ENCODE measurements around the gene IFNLR1.

The IFNLR1 gene

DNA sequence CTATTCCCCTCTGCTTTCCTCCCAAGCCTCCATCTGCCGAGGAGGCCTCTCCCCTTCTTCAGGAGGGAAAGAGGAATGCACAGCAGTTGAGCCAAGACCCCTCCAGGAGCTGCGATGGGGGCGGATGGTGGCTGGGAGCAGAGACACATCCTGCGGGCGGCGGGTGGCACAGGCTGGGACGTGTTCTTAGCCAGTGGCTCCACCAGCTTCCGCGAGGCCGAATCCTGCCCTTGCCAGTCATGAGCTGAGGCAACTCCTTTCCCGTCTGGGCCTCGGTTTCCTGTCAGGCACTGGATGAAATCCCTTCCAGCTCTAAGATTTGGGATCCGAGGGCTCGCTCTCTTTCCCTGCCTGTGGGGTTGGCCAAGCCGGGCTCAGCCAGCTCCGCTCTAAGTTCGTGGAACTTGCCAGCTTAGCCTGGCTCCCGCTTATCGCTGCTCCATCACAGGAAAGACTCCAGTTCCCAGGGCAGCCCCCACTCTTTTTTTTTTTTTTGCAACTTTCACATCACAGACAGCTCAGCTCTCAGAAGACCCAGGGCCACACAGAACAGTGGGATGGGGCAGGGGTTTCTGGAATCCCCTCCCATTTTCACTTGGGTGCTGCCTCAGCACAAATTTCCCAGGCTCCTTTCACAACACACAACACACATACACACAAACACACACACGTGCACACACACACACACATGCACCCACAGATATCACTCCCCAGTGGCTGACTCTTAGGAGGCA lies 75.7 kb downstream of the IFNLR1 start:
- Histone ChIP-seq H3K27me3 (ENCODE audit: control insufficient read depth in 1 of 2, insufficient read depth in 2 of 2, low read length in 2 of 2) (peaks cover 0 to under 1% of the 10 kb centered on the region in 2 donors), H3K9me3 (ENCODE audit: control insufficient read depth in 2 of 2, low read length in 2 of 2) (no peaks in the 10 kb centered on the region), H3K27ac (ENCODE audit: low read length) (no peak overlapping the region), H3K9ac (ENCODE audit: low read length in 2 of 2) (no peak overlapping the region), H3K36me3 (ENCODE audit: control insufficient read depth in 2 of 2, insufficient read depth in 2 of 2, low read length in 2 of 2) (no peaks in the 10 kb centered on the region), H3K4me1 (ENCODE audit: control insufficient read depth, insufficient read depth, low read length) (peaks cover 8% of the 10 kb centered on the region), H3K4me3 (ENCODE audit: low read length in 2 of 2) (no peak overlapping the region)

DNA sequence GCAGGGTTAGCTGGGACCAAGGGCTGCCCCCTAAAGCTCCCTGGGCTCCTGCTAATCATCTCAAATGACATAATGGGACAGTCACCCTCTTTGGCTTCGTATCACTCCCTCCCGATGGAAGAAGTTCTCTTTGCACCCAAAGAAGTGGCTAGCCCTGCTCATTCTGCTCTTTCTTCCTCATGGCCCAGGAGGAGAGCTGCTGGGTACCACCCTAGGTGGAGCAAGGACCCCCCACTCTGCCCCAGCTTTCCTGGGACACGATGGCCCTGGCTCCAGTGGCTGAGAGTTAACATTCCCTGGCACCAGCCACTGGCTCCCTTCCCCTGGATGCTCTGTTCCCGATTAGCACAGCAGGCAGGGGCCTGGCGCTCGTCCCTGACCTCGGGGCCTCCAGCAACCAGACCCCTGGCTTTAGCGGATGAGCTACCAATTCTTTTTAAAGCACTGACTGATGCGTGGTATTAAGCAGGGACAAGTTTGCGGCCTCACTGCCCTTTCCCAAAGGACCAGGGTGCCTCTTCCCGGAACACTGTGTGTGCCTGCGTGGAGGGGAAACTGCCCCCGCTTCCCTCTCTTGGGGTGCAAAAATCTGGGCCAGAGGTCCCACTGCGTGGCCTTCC lies 76.3 kb downstream of the IFNLR1 start:
- no peak overlapping the region for H3K4me3 ChIP-seq (ENCODE audit: low read length in 2 of 2)
- H3K4me1 ChIP-seq (ENCODE audit: control insufficient read depth, insufficient read depth, low read length): peaks cover 8% of the 10 kb centered on the region
- no peak overlapping the region for H3K9ac ChIP-seq (ENCODE audit: low read length in 2 of 2)
- no peaks in the 10 kb centered on the region for H3K27me3 ChIP-seq (ENCODE audit: control insufficient read depth in 1 of 2, insufficient read depth in 2 of 2, low read length in 2 of 2)
- no peaks in the 10 kb centered on the region for H3K9me3 ChIP-seq (ENCODE audit: control insufficient read depth in 2 of 2, low read length in 2 of 2)
- no peaks in the 10 kb centered on the region for H3K36me3 ChIP-seq (ENCODE audit: control insufficient read depth in 2 of 2, insufficient read depth in 2 of 2, low read length in 2 of 2)
- no peak overlapping the region for H3K27ac ChIP-seq (ENCODE audit: low read length)

DNA sequence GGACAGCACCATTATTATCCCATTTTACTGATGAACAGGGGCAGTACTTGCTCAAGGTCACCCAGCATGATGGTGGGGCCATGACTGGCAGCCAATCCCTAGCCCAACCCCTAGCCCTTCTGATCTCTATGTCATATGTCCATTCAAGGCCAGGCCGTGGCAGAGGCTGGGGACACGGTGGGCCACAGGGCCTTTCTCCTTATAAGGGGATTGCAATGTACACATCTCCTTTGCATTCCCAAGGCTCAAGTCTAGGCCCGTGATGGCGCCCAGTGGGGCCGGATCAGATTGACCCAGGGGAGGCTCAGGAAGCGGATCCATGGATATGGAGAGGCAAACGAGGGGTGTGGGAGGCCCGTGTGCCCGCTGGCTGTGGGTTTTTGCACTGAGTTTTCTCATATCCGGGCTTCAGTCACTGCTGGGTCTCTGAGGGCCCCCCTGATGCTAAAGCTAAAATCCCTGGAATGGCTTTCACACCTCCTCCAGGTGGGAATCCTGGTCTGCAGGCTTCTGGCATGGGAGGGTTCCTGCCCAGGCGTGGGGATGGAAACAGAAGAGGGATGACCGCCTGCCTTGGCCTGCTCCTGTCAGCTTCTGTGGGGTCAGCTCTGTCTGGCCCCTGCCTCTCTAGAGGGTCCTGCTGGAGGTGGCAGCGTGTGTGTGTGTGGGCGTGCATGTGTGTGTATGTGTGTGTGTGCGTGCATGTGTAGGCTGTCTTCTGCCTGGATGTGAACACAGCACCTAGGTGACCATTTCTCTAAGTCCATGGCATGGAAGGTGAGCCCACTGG lies 77.2 kb downstream of the IFNLR1 start:
- no peak overlapping the region for H3K9ac ChIP-seq (ENCODE audit: low read length in 2 of 2)
- peaks cover 8% of the 10 kb centered on the region for H3K4me1 ChIP-seq (ENCODE audit: control insufficient read depth, insufficient read depth, low read length)
- no peaks in the 10 kb centered on the region for H3K36me3 ChIP-seq (ENCODE audit: control insufficient read depth in 2 of 2, insufficient read depth in 2 of 2, low read length in 2 of 2)
- no peak overlapping the region for H3K27ac ChIP-seq (ENCODE audit: low read length)
- H3K4me3 ChIP-seq (ENCODE audit: low read length in 2 of 2): no peak overlapping the region
- no peaks in the 10 kb centered on the region for H3K27me3 ChIP-seq (ENCODE audit: control insufficient read depth in 1 of 2, insufficient read depth in 2 of 2, low read length in 2 of 2)
- H3K9me3 ChIP-seq (ENCODE audit: control insufficient read depth in 2 of 2, low read length in 2 of 2): no peaks in the 10 kb centered on the region

DNA sequence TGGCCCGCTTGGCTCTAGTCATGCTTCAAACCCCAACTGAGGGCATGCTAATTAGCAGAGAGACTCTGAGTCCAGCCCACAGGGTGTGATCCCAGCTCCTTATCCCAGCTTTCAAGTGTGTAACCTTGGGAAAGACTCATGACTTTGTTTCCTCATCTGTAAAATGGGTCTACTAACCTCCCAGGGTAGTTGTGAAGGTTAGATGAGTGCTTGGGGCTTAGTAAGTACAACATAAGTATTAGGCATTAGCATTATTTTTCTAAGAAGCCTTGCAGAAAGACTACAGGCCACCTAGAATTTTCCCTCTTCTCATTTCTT lies 78.0 kb downstream of the IFNLR1 start:
- no peak overlapping the region for H3K9ac ChIP-seq (ENCODE audit: low read length in 2 of 2)
- H3K4me1 ChIP-seq (ENCODE audit: control insufficient read depth, insufficient read depth, low read length): peaks cover 8% of the 10 kb centered on the region
- H3K4me3 ChIP-seq (ENCODE audit: low read length in 2 of 2): no peak overlapping the region
- H3K27ac ChIP-seq (ENCODE audit: low read length): no peak overlapping the region
- no peaks in the 10 kb centered on the region for H3K9me3 ChIP-seq (ENCODE audit: control insufficient read depth in 2 of 2, low read length in 2 of 2)
- no peaks in the 10 kb centered on the region for H3K36me3 ChIP-seq (ENCODE audit: control insufficient read depth in 2 of 2, insufficient read depth in 2 of 2, low read length in 2 of 2)
- H3K27me3 ChIP-seq (ENCODE audit: control insufficient read depth in 1 of 2, insufficient read depth in 2 of 2, low read length in 2 of 2): no peaks in the 10 kb centered on the region

DNA sequence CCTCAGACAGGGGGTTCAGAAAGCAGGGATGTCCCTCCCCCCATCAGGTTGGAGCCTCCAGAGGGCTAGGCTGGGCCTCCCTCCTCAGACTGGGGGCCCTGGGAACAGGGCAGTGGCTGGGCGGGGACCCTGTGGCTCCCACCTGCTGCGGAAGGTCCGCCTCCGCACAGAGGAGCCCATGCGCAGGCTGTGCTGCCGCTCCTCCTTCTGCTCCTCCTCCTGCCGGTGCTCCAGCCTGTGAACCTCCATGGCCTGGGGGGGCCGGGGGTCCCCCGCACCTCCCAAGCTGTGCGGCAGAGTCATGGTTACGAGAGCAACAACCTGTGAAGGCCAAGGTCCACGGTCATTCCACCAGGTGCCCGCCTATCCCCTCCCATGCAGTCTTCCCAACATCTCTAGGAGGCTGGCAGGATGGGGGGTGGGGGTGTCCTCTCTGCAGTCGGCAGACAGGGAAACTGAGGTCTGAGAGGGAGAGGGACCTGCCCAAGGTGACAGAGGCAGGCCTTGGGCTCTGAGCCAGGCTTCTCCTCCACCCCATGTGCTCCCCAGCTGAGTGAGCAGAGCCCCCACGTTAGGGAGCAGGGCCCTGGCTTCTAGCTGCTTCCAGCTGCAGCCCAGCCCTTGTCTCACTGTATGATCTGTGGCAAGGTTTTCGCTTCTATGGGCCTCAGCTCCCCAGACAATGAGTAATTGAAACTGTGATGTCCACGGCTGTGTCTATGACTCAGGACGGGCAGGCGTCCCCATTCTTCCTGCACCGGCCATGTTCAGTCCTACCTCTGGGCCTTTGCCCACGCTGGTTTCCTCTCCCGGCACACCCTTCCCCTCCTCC lies 78.5 kb downstream of the IFNLR1 start:
- Histone ChIP-seq H3K36me3 (ENCODE audit: control insufficient read depth in 2 of 2, insufficient read depth in 2 of 2, low read length in 2 of 2) (no peaks in the 10 kb centered on the region), H3K4me3 (ENCODE audit: low read length in 2 of 2) (no peak overlapping the region), H3K27ac (ENCODE audit: low read length) (no peak overlapping the region), H3K27me3 (ENCODE audit: control insufficient read depth in 1 of 2, insufficient read depth in 2 of 2, low read length in 2 of 2) (no peaks in the 10 kb centered on the region), H3K4me1 (ENCODE audit: control insufficient read depth, insufficient read depth, low read length) (peaks cover 8% of the 10 kb centered on the region), H3K9ac (ENCODE audit: low read length in 2 of 2) (no peak overlapping the region), H3K9me3 (ENCODE audit: control insufficient read depth in 2 of 2, low read length in 2 of 2) (no peaks in the 10 kb centered on the region)

DNA sequence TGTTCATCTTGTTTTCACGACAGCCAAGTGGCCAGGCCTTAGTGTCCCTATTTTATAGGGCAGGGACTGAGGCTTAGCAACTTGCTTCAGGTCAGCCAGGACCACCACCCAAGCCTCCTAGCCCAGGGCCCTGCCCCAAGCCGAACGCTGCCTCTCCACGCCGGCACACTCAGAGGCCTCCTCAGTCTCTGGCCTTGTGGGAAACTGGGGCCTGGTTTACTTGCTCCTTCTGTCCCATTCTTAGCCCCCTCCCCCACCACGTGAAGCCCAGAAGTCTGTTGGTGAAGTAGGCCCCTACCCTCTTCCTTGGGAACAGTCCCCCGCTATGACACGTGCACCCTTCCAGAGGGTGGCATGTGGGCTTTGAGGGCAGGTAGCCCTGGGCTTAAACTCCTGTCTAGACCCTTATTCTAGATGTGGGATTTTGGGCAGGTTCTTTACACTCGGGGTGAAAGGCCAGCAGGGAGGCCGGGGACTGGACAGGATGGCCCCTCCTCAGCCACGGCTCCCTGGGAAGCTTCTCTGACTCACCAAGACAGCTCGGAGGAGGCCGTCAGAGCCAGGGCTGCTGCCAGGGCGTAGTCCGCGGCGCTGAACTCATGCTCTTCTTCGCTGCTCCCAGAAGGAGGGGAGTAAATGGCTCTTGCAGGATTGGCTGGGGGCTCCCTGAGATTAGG lies 79.5 kb downstream of the IFNLR1 start:
- no peaks in the 10 kb centered on the region for H3K36me3 ChIP-seq (ENCODE audit: control insufficient read depth in 2 of 2, insufficient read depth in 2 of 2, low read length in 2 of 2)
- H3K27me3 ChIP-seq (ENCODE audit: control insufficient read depth in 1 of 2, insufficient read depth in 2 of 2, low read length in 2 of 2): no peaks in the 10 kb centered on the region
- H3K9me3 ChIP-seq (ENCODE audit: control insufficient read depth in 2 of 2, low read length in 2 of 2): no peaks in the 10 kb centered on the region
- H3K4me3 ChIP-seq (ENCODE audit: low read length in 2 of 2): no peak overlapping the region
- H3K4me1 ChIP-seq (ENCODE audit: control insufficient read depth, insufficient read depth, low read length): peaks cover 16% of the 10 kb centered on the region
- no peak overlapping the region for H3K27ac ChIP-seq (ENCODE audit: low read length)
- H3K9ac ChIP-seq (ENCODE audit: low read length in 2 of 2): no peak overlapping the region

DNA sequence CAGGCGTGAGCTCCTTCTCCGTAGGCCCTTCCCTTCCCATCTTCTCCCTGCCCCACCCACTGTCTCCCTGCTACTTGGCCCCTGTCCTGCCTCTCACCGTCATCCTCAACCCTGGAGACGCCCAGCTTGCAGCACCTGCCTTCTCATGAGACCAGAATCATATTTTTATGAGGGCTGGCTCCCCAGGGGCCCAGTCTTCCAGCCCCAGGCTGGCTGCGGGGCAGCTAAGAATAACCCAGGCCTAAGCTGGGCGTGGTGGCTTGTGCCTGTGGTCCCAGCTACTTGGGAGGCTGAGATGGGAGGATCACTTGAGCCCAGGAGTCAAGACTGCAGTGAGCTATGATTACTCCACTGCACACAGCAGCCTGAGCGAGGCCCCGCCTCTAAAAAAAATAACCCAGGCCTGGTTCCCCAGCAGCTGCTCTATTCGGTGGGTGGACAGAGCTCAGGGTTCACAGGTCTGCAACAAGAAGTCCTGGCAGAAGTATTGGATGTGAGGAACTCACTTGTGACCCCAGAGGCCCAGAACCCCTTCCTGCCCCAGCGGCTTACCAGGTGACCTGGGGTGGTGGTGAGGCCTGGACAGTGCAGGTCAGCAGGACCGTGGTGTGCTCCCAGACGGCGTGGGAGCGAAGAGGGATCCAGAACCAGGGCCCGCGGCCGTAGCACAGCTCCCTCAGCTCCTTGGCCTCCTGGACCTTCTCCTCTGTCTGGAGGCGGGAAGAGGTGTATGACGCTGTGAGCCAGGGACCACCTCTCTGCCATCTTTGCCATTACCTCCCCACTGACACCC lies 81.5 kb downstream of the IFNLR1 start:
- Histone ChIP-seq H3K9ac (ENCODE audit: low read length in 2 of 2) (no peak overlapping the region), H3K27ac (ENCODE audit: low read length) (no peak overlapping the region), H3K4me1 (ENCODE audit: control insufficient read depth, insufficient read depth, low read length) (peaks cover 11% of the 10 kb centered on the region), H3K36me3 (ENCODE audit: control insufficient read depth in 2 of 2, insufficient read depth in 2 of 2, low read length in 2 of 2) (no peaks in the 10 kb centered on the region), H3K27me3 (ENCODE audit: control insufficient read depth in 1 of 2, insufficient read depth in 2 of 2, low read length in 2 of 2) (no peaks in the 10 kb centered on the region), H3K9me3 (ENCODE audit: control insufficient read depth in 2 of 2, low read length in 2 of 2) (no peaks in the 10 kb centered on the region), H3K4me3 (ENCODE audit: low read length in 2 of 2) (no peak overlapping the region)

DNA sequence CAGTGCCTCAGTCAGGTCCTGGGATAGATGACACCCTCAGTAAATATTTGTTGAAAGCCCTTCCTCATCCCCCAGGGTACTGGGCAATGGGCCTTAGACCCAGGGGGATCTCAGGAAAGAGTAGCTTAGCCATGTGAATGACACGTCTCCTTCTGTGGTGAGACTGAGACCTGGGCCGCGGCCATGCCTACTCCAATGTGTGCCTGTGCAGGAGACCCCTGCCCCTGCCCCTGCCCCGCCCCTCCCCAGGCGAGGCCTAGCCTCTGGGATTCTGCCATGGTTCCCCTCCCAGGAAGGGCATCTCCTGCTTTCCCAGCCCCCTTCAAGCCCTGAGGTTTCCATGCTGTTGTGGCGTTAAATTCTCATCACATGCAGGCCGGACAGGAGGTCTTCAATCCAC lies 82.2 kb downstream of the IFNLR1 start:
- no peaks in the 10 kb centered on the region for H3K27me3 ChIP-seq (ENCODE audit: control insufficient read depth in 1 of 2, insufficient read depth in 2 of 2, low read length in 2 of 2)
- H3K4me3 ChIP-seq (ENCODE audit: low read length in 2 of 2): no peak overlapping the region
- H3K36me3 ChIP-seq (ENCODE audit: control insufficient read depth in 2 of 2, insufficient read depth in 2 of 2, low read length in 2 of 2): no peaks in the 10 kb centered on the region
- no peaks in the 10 kb centered on the region for H3K9me3 ChIP-seq (ENCODE audit: control insufficient read depth in 2 of 2, low read length in 2 of 2)
- no peak overlapping the region for H3K9ac ChIP-seq (ENCODE audit: low read length in 2 of 2)
- H3K27ac ChIP-seq (ENCODE audit: low read length): no peak overlapping the region
- peaks cover 11% of the 10 kb centered on the region for H3K4me1 ChIP-seq (ENCODE audit: control insufficient read depth, insufficient read depth, low read length)

Measured in stomach smooth muscle (tissue), 2 donors.